Peyer's patch (tissue), 4 donors: ENCODE results near the gene GRID2.

Source experiments
- POLR2A ChIP-seq, 2 donors: fragments of 450-650 bp; IDR thresholded peaks; one replicate each; pipeline ENCODE4 v1.5.1; 2017; ENCODE audit warnings: antibody characterized with exemption in 2 of 2, mild to moderate bottlenecking in 2 of 2, moderate library complexity in 2 of 2
- TF ChIP-seq, protein P1 (sequence below), 6 experiments: fragments of 450-650 bp in 4 of 6; fragments of 200-600 bp in 2 of 6; sonication (generic) in 1 of 6; IDR thresholded peaks; one replicate each; pipeline ENCODE4 v1.5.1; 2017 to 2019; ENCODE audit warnings: antibody characterized with exemption in 6 of 6, mild to moderate bottlenecking in 3 of 6, moderate library complexity in 1 of 6

DNA sequence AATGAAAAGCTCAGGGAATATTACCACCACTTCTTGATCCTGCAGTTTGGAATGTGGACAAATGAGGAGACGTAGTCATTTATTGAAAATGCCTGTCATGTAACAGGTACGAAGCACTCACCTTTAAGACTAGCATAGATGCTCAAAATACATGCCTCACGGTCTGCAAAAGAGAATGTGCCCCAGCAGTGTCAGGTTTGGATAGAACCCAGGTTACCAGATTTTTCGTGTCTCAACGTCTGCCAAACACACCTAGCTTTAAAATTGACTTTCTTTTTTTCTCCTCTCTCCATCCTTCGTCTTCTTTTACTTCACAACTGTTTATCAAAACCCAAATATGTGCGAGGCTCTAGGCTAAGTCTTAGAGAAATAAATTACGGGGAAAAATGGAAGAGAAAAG, 918.0 kb downstream of the GRID2 start:
- no peak for TF ChIP-seq POLR2A (IDR thresholded peaks at IDR 0.05)
- TF ChIP-seq, protein P1, sequence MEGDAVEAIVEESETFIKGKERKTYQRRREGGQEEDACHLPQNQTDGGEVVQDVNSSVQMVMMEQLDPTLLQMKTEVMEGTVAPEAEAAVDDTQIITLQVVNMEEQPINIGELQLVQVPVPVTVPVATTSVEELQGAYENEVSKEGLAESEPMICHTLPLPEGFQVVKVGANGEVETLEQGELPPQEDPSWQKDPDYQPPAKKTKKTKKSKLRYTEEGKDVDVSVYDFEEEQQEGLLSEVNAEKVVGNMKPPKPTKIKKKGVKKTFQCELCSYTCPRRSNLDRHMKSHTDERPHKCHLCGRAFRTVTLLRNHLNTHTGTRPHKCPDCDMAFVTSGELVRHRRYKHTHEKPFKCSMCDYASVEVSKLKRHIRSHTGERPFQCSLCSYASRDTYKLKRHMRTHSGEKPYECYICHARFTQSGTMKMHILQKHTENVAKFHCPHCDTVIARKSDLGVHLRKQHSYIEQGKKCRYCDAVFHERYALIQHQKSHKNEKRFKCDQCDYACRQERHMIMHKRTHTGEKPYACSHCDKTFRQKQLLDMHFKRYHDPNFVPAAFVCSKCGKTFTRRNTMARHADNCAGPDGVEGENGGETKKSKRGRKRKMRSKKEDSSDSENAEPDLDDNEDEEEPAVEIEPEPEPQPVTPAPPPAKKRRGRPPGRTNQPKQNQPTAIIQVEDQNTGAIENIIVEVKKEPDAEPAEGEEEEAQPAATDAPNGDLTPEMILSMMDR (IDR thresholded peaks at IDR 0.05): no peak
